GM21423 (cell line): ENCODE measurements around the gene BDH1.
A peak's percentile ranks its signal among the peaks of the same experiment; 100 is the strongest.
"Not testable (repeated sequence)": the region's sequence is repeated elsewhere in the genome, so short reads cannot be mapped to it uniquely, and the experiment has no call there.

Experiments used
- ATAC-seq: cut with Tn5 transposase; IDR thresholded peaks from one replicate; pipeline ENCODE4 v1.9.1; 2021; ENCODE audit warnings: mild to moderate bottlenecking, moderate library complexity; ENCODE audit not compliant: unreplicated experiment

The BDH1 gene, protein sequence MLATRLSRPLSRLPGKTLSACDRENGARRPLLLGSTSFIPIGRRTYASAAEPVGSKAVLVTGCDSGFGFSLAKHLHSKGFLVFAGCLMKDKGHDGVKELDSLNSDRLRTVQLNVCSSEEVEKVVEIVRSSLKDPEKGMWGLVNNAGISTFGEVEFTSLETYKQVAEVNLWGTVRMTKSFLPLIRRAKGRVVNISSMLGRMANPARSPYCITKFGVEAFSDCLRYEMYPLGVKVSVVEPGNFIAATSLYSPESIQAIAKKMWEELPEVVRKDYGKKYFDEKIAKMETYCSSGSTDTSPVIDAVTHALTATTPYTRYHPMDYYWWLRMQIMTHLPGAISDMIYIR

GRCh38 chr3:197555281-197556261 is at the start of gene BDH1:
Gene BDH1 (minus strand): TSS chr3:197555968. CDS start chr3:197546443, 9,525 bp downstream.
- ATAC-seq = peak; percentile 24

DNA sequence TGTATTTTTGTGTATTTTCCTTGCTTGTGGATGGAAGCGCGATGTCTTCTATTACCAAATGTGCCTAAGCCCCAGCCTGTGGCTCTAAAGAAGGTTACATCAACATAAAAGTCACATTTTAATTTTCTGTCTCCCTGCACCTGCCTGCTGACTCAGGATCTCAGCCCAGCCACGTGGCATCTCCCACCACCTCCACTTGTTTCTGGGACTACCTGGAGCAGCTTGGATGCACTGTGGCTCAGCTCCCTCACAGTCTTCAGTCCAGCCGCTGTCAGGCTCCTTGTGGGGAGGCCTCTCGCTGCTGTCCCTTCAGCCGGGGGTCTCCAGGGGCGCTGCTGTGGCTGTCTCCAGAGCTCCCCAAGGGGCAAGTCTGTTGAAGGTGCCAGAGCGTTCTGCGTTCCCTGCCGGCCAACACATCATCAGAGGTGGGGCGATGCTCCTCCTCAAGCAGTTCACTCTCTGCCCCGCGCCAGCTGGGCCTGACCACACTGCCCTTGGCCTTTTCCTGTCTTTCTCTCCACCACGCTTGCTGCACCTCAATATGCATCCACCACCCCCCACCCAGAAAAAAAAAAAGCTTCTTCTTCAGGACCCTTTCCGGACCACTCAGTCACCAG is 47.7 kb upstream of the BDH1 start:
- no peak for ATAC-seq

- not testable (repeated sequence) for ATAC-seq
These were observed 46.6 kb upstream of the BDH1 start for GRCh38 chr3:197602351-197602750.

- not testable (repeated sequence) for ATAC-seq
These were observed 45.7 kb upstream of the BDH1 start for GRCh38 chr3:197601566-197601840.

GRCh38 chr3:197600796-197601565 is 45.2 kb upstream of the BDH1 start:
- no peak for ATAC-seq

GRCh38 chr3:197599089-197599765 is 43.5 kb upstream of the BDH1 start:
- ATAC-seq = peak; percentile 83

DNA sequence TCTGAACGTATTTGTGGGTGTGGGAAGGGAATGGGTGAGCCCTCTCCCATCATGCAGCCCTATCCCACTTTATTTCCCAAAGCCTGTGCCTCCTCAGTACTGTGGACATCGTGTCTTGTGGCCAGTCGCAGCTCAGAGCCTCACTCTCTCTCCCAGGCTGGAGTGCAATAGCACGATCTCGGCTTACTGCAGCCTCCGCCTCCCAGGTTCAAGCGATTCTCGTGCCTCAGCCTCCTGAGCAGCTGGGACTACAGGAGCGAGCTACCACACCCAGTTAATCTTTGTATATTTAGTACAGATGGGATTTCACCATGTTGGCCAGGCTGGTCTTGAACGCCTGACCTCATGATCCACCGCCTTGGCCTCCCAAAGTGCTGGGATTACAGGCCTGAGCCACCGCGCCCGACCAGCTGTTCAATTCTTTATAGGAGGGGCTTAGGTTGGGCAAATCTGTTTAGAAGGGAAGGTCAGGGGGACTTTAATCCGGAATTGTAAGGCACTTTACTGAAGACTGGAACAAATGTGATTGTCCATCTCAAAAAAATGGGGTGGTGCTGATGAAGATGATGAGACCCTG is 42.7 kb upstream of the BDH1 start:
- ATAC-seq = no peak

DNA sequence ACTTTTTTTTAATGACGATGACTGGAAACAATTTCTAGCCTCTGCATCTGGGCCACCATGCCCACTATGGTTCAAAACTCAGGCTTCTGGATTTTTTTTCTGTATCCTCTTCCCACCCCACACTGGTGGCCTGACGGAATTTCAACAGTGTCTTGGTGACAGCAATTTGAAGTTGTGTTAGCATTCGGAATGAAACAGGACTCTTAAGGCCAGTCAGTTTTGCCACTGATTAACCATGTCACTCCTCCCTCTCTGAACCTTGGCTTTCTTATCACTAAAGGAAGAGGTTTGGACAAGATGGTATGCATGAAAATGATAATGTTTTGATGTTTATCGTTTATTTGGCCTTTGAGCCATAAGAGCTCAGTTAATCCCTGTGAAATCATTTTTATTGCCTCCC is 41.6 kb upstream of the BDH1 start:
- ATAC-seq = no peak

GRCh38 chr3:197595470-197596185 is 39.9 kb upstream of the BDH1 start:
- no peak for ATAC-seq

DNA sequence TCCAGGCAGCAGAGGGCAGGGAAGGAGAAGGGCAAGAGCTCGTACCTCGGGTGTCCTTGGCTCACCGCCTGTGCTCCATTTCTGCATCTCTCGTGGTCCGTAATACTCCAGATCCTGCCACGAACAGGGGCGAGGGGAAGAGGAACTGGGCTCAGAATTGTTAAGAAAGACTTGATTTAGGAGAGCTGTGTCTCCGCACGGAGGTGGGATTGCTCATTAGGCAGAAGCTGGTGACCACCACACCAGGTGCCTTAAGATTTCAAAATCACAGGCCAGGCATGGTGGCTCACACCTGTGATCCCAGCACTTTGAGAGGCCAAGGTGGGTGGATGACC is 37.2 kb upstream of the BDH1 start:
- no peak for ATAC-seq

GRCh38 chr3:197592361-197593045 is 36.7 kb upstream of the BDH1 start:
- no peak for ATAC-seq

DNA sequence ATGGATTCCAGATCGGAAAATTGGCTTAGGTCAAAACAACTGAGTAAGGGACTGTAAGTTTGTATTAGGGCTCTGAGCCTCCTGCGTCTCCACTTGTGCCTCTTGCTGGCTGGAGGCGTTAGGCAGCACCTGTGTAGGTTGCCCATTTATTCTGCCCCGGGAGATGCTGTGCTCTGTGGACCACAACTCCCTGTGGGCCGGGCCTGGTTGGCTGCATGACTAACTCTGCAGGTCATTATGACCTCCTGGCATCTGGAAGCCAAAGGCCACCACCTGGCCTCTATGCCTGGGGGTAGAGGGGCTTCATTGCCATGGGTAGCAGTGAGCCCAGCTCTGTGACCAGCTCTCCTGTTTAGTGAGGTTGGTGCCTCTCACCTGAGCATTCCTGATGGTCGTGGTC is 36.0 kb upstream of the BDH1 start:
- no peak for ATAC-seq

GRCh38 chr3:197590313-197590962 is 34.7 kb upstream of the BDH1 start:
- no peak for ATAC-seq

GRCh38 chr3:197589545-197589944 is 33.8 kb upstream of the BDH1 start:
- no peak for ATAC-seq

DNA sequence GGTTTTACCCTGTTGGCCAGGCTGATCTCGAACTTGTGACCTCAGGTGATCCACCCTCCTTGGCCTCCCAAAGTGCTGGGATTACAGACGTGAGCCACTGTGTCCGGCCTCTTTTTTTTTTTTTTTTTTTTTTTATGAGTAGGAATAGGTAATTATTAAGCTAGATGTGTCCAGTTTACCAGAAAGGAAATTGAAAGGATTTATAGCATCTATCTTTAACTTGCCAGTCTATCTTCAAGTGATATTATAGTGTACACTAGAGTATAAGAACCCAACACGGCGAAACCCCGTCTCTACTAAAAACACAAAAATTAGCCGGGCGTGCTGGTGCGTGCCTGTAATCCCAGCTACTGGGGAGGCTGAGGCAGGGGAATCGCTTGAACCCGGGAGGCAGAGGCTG is 31.0 kb upstream of the BDH1 start:
- ATAC-seq = not testable (repeated sequence)

DNA sequence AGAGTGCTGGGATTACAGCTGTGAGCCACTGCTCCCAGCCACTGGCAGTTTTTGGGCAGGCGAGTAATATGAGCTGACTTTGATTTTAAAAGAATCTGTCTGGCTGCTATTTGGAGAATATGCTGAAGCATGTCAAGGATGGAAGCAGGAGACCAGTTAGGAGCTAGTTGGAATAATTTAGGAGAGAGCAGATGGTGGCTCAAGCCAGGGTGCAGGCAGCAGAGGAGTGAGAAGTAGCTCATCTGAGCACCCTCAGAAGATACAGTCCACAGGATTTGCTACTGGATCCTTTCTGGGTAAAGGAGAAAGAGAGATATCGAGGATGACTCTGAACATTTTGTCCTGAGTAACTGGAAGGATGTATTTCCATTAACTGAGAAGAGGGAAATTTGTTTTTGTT is 30.4 kb upstream of the BDH1 start:
- no peak for ATAC-seq

DNA sequence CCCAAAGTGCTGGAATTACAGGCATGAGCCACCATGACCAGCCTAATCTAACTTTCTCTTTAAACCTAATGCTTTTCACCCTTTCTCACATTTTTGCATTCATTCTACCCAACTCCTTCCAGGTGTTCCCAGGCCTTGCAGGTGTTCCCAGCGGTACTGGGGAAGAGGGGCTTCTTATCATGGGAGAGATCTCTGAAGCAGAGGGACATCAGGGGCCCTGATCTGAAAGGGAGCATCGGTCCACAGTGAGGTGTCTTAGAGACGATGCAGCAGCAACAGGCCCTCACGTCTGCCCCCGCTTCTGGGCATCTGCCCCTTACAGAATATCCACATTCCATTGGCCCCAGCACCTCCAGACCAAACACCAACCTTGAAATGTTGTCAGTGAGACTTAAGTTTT is 29.0 kb upstream of the BDH1 start:
- no peak for ATAC-seq

GRCh38 chr3:197583371-197583770 is 27.6 kb upstream of the BDH1 start:
- no peak for ATAC-seq
